ENCODE measurements around the gene SHANK2.

SHANK2 gene

DNA sequence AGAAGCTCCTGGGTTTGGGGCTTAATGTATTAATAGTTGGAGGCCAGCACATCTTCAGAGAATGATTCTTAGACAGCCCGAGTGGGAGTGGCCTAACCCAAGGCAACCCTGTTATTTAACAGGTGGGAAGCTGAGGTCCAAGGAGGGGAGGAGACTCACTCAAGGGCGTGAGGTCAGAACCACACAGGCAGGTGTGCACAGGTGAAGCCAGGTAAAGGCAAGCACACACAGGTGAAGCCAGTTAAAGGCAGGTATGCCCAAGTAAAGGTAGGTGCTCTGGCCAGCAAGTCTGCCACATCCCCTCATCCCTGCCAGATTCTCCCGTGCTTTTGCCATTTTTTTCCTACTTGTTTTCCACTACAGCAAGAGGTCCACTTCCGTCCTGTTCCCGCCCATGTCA is 2.9 kb upstream of the SHANK2 start:
- H3K27ac ChIP-seq, result no peak overlapping the region
- TF ChIP-seq, protein P1, sequence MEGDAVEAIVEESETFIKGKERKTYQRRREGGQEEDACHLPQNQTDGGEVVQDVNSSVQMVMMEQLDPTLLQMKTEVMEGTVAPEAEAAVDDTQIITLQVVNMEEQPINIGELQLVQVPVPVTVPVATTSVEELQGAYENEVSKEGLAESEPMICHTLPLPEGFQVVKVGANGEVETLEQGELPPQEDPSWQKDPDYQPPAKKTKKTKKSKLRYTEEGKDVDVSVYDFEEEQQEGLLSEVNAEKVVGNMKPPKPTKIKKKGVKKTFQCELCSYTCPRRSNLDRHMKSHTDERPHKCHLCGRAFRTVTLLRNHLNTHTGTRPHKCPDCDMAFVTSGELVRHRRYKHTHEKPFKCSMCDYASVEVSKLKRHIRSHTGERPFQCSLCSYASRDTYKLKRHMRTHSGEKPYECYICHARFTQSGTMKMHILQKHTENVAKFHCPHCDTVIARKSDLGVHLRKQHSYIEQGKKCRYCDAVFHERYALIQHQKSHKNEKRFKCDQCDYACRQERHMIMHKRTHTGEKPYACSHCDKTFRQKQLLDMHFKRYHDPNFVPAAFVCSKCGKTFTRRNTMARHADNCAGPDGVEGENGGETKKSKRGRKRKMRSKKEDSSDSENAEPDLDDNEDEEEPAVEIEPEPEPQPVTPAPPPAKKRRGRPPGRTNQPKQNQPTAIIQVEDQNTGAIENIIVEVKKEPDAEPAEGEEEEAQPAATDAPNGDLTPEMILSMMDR (conservative IDR thresholded peaks at IDR 0.05), result no peak
- no peak for TF ChIP-seq ZFX (IDR thresholded peaks at IDR 0.05)

DNA sequence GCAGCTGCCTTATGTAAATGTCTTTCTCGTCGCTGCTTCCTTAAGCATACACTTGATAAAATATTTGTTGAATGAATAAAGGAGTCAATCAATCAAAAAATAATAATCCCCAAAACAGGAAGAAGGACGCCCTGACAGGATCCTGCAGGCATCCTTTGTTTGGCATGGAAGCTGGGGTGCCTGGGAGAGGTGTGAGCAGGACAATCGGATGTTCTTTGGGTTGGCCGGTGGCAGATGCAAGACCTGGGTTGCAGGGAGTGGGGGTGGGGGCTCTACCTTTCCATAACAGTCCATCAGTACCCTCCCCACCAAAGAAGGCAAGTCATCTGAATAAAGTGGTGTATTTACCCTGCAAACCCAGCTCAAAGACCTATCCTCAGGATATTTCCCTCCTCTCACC is 1.4 kb upstream of the SHANK2 start:
- no peak overlapping the region for H3K27ac ChIP-seq
- TF ChIP-seq ZFX (IDR thresholded peaks at IDR 0.05), result no peak
- TF ChIP-seq, protein P1 (conservative IDR thresholded peaks at IDR 0.05), result no peak

DNA sequence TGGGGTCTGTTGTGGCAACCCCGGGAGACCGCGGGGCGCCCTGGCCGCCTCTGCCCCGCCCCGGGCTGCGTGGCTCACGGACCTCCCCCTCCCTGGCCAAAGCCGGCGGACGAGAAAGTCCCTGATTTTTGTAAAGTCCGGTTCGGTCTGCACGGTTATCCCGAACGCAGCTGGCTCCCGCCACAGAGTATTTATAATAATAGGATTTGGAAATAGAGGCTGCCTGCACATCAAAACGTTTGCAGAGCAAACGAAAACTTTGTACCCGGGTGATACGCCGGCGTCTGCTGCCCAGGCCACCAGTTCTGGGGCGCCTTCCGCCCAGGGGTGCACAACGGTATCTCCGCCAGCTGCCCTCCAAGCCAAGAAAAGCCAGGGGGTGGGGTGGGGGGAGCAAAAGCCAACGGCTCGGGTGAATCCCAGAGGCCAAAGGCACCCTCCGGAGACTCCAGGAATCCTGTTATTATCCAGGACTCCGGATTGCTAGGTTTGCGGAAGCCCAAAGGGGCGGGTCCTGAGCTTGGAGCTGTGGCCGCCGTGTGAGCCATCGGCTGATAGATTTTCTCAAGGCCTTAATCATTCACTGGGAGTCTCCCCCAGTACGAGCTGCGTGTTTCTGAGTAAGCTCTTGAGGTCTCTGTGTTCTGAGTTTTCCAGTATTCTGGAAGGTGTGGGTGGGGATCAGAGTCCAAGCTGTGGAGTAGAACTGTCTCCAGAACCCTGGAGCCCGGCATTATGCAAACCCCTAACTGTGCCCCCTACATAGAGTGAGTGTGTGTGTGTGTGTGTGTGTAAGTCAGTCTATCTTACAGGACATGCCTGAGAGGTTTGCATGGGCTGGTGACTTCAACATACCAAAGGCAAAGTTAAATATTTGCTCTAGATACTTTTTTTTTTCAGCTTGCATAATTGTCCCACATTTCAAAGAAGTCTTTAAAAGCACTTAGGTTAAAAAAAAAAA is 673 bp upstream of the SHANK2 start:
- TF ChIP-seq ZFX (IDR thresholded peaks at IDR 0.05), result no peak
- TF ChIP-seq, protein P1 (conservative IDR thresholded peaks at IDR 0.05), result no peak
- H3K27ac ChIP-seq, result peak overlapping the region; percentile 87

DNA sequence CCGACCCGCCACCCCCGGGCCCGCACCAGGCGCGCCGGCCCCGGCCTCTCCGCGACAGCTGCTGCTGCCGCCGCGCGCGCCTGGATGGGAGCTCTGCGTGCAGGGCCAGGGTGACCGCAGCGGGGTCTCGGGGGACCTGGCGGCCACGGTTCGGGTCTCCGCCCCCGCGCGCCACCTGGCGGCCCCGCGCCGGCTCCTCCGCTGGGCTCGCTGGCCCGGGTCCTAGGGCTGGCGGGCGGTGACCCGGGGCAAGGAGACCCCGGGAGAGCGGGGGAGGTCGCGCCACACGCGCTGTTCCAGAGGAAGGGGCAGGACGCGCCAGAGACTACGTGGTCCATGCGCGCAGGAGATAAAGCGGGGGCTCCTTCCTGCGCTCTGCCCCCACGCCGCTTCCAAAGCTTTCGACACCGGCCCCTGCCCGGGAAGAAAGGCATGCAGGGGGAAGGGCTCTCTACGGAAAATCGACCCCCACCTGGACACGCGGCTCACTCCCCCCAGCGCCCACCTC is 562 bp downstream of the SHANK2 start:
- peak overlapping the region; percentile 87 for H3K27ac ChIP-seq
- TF ChIP-seq, protein P1 (conservative IDR thresholded peaks at IDR 0.05), result peak; percentile 92
- TF ChIP-seq ZFX (IDR thresholded peaks at IDR 0.05), result no peak

DNA sequence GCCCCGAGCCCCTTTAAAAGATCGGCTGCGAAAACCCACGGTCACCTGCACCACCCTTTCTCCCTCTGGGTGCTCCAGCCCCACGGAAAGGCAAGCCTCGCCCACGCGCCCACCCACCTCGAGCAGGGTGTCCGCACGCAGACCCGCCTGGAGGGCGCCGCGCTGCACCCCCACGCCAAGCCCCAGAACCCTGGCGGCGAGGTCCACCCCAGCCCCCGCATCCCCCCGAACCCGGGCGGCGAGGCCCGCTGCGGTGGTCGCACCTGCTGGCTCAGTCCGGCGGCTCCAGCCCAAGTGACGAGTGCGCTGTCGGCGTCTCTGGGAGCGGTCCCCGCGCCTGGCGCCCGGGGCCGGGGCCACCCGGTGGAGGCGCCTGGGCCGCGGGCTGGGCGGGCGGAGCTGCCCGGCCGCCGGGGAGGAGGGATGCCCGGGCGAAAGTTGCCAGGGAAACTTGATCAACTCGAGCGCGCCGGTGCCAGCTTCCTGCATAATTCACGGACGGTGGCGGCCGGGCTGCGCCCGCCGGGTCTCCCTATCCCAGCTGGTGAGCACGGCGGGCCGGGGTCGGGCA is 1.1 kb downstream of the SHANK2 start:
- peak overlapping the region; percentile 87 for H3K27ac ChIP-seq
- TF ChIP-seq ZFX (IDR thresholded peaks at IDR 0.05), result no peak
- TF ChIP-seq, protein P1 (conservative IDR thresholded peaks at IDR 0.05), result no peak

DNA sequence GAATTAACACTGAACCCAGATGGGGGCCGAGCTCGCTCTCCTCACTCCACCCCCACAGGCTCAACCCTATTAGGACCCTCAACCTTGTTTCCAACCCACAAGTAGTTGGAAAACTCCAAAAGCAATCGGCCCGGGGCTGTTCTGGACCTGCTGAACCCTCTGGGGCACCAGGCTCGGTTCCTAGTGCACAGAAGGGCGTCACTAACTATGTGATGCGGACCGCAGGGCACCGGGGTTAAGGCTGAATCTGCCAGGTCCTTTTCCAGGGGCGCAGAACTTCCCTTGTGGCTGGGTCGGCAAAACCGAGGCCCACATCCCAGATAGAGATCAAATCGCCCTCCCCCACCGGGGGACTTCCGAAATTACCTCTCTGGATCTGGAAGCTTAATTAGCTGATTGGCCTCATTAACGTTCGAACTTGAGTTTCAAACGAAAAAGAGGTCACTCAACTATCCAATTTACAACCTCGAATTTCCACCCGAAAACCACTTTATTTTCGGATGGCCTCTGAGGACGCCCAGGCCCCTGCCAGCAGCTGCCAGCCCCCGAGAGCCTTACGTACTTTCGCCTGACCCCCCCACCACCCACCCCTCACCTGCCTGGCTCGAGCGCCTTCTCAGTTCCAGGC is 1.7 kb downstream of the SHANK2 start:
- TF ChIP-seq ZFX (IDR thresholded peaks at IDR 0.05), result no peak
- TF ChIP-seq, protein P1 (conservative IDR thresholded peaks at IDR 0.05), result no peak
- peak overlapping the region; percentile 87 for H3K27ac ChIP-seq

All from C4-2B (cell line).